HL-60 (cell line): ENCODE data around the gene SUSD5.

Source experiments
- DNase-seq, 2 experiments: peaks; one replicate each; pipeline ENCODE4 v3.0.0-alpha.2; 2010 to 2020; ENCODE audit warnings: low read depth in 1 of 2, low spot score in 1 of 2
- H3K27ac ChIP-seq: fragments of 250-450 bp; sonication (Bioruptor Pico); replicated peaks from 2 replicates; pipeline ENCODE4 v1.5.1; 2020; ENCODE audit warnings: mild to moderate bottlenecking, moderate library complexity
- H3K27me3 ChIP-seq: fragments of 250-450 bp; sonication (Bioruptor Pico); 2 replicates; pipeline ENCODE4 v1.5.1; 2021; ENCODE audit warnings: mild to moderate bottlenecking, moderate library complexity; ENCODE audit not compliant: insufficient read depth, poor library complexity, severe bottlenecking
- H3K4me3 ChIP-seq: replicated peaks from 2 replicates; pipeline ENCODE4 v1.5.1; 2011; ENCODE audit warnings: mild to moderate bottlenecking, control low read depth, low read length; ENCODE audit not compliant: insufficient read depth
- GABPA ChIP-seq: IDR thresholded peaks from 2 replicates; pipeline ENCODE4 v1.6.1; 2012; ENCODE audit warnings: low read depth
- POLR2AphosphoS5 ChIP-seq: IDR thresholded peaks from 2 replicates; pipeline ENCODE4 v1.6.1; 2012; ENCODE audit warnings: low read depth
- SPI1 ChIP-seq: IDR thresholded peaks from 2 replicates; pipeline ENCODE4 v1.6.1; 2012; ENCODE audit warnings: low read depth, mild to moderate bottlenecking, borderline replicate concordance
- TF ChIP-seq, protein P1 (sequence below): IDR thresholded peaks from 2 replicates; pipeline ENCODE4 v1.6.1; 2012; ENCODE audit warnings: low read depth; ENCODE audit not compliant: insufficient replicate concordance
- TF ChIP-seq, protein P2 (sequence below): IDR thresholded peaks from one replicate; pipeline ENCODE4 v1.5.1; 2011; ENCODE audit warnings: low read length, control low read depth, inconsistent platforms; ENCODE audit not compliant: insufficient read depth

SUSD5 gene

DNA sequence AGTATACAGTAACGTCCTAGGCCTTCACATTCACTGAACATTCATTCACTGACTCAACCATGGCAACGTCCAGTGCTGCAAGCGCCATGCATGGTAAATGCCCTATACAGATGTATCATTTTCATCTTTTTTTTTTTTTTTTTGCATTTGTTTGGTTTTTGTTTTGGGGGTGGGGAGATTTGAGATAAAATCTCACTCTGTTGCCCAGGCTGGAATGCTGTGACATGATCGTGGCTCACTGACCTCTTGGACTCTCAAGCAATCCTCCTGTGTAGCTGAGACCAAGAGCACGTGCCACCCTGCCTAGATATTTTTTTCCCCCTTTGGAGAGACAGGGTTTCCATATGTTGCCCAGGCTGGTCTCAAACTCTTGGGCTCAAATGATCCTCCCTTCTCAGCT lies 37.4 kb downstream of the SUSD5 start:
- no peak for TF ChIP-seq POLR2AphosphoS5
- TF ChIP-seq SPI1: no peak
- TF ChIP-seq, protein P1, sequence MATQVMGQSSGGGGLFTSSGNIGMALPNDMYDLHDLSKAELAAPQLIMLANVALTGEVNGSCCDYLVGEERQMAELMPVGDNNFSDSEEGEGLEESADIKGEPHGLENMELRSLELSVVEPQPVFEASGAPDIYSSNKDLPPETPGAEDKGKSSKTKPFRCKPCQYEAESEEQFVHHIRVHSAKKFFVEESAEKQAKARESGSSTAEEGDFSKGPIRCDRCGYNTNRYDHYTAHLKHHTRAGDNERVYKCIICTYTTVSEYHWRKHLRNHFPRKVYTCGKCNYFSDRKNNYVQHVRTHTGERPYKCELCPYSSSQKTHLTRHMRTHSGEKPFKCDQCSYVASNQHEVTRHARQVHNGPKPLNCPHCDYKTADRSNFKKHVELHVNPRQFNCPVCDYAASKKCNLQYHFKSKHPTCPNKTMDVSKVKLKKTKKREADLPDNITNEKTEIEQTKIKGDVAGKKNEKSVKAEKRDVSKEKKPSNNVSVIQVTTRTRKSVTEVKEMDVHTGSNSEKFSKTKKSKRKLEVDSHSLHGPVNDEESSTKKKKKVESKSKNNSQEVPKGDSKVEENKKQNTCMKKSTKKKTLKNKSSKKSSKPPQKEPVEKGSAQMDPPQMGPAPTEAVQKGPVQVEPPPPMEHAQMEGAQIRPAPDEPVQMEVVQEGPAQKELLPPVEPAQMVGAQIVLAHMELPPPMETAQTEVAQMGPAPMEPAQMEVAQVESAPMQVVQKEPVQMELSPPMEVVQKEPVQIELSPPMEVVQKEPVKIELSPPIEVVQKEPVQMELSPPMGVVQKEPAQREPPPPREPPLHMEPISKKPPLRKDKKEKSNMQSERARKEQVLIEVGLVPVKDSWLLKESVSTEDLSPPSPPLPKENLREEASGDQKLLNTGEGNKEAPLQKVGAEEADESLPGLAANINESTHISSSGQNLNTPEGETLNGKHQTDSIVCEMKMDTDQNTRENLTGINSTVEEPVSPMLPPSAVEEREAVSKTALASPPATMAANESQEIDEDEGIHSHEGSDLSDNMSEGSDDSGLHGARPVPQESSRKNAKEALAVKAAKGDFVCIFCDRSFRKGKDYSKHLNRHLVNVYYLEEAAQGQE: no peak
- TF ChIP-seq GABPA: no peak
- TF ChIP-seq, protein P2, sequence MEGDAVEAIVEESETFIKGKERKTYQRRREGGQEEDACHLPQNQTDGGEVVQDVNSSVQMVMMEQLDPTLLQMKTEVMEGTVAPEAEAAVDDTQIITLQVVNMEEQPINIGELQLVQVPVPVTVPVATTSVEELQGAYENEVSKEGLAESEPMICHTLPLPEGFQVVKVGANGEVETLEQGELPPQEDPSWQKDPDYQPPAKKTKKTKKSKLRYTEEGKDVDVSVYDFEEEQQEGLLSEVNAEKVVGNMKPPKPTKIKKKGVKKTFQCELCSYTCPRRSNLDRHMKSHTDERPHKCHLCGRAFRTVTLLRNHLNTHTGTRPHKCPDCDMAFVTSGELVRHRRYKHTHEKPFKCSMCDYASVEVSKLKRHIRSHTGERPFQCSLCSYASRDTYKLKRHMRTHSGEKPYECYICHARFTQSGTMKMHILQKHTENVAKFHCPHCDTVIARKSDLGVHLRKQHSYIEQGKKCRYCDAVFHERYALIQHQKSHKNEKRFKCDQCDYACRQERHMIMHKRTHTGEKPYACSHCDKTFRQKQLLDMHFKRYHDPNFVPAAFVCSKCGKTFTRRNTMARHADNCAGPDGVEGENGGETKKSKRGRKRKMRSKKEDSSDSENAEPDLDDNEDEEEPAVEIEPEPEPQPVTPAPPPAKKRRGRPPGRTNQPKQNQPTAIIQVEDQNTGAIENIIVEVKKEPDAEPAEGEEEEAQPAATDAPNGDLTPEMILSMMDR: no peak
- DNase-seq: no peak
- H3K27me3 ChIP-seq: no peaks in the 10 kb centered on the region
- H3K4me3 ChIP-seq: no peak overlapping the region
- no peak overlapping the region for H3K27ac ChIP-seq

DNA sequence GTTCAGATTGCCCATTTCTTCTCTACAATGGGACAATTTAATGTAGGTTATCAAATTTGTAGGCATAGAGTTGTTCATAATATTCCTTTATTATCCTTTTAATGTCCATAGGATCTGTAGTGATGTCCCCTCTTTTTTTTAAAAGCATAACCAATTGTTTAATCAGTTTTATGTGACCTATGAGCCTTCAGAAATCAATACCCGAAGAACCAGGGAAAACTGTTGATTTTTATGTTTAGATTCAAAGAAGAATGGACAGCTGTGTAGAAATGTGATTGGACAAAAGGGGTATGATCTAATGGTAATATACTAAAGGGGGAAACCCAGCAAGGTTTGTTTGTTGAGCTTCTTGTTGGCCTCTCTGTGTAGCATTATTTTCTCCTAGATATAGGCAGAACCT lies 39.5 kb downstream of the SUSD5 start:
- TF ChIP-seq GABPA (no peak), POLR2AphosphoS5 (no peak), SPI1 (no peak)
- TF ChIP-seq, protein P2: no peak
- TF ChIP-seq, protein P1: no peak
- Histone ChIP-seq H3K4me3 (no peak overlapping the region), H3K27me3 (no peaks in the 10 kb centered on the region)

DNA sequence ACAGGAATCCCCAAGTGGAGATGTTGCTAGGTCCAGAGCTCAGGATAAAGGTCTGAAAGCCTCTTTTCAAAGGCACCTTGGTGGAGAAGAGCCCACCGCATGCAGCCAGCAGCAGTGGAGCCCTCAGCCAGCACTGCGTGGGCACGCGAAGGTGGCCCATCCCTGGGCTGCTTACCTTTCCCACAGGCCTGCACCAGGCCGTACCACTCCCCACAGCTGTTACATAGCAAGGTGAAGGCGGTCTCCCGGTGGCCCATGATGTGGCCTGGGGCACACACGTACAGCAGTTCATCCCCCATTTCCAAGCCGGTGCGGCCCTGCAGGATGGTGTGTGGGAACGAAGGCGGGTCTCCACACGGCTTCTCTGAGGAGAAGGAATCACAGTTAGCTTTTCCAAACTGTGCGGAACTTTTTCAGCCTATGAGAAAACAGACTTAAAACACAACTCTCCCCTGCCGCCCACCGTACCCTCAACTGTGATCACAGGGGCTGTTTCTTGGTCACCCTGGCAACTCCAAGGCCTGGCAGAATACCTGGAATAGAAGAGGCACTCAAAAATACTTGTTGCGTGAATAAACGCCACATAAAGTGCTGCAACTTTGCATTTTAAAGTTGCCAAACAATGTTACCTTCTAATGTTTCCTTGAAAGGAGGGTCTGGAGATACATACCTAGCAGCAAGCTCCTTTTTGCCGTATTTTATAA lies 43.7 kb downstream of the SUSD5 start:
- no peak overlapping the region for H3K27ac ChIP-seq
- no peak for DNase-seq
- TF ChIP-seq, protein P2: no peak
- TF ChIP-seq, protein P1: no peak
- TF ChIP-seq POLR2AphosphoS5: no peak
- no peak for TF ChIP-seq SPI1
- no peak for TF ChIP-seq GABPA
- no peaks in the 10 kb centered on the region for H3K27me3 ChIP-seq
- no peak overlapping the region for H3K4me3 ChIP-seq

More for the DNA sequence above, 39.5 kb downstream of the SUSD5 start:
- no peak overlapping the region for H3K27ac ChIP-seq
- no peak for DNase-seq
